Measurements from ENCODE around the gene TIMP3. TPM values are rescaled to one million over a fixed set of nuclear protein-coding genes. Genes with fewer than 3 reads are reported as not detected.

TIMP3 gene
- total RNA-seq, 1 donor from 2014 or later = 266 TPM

DNA sequence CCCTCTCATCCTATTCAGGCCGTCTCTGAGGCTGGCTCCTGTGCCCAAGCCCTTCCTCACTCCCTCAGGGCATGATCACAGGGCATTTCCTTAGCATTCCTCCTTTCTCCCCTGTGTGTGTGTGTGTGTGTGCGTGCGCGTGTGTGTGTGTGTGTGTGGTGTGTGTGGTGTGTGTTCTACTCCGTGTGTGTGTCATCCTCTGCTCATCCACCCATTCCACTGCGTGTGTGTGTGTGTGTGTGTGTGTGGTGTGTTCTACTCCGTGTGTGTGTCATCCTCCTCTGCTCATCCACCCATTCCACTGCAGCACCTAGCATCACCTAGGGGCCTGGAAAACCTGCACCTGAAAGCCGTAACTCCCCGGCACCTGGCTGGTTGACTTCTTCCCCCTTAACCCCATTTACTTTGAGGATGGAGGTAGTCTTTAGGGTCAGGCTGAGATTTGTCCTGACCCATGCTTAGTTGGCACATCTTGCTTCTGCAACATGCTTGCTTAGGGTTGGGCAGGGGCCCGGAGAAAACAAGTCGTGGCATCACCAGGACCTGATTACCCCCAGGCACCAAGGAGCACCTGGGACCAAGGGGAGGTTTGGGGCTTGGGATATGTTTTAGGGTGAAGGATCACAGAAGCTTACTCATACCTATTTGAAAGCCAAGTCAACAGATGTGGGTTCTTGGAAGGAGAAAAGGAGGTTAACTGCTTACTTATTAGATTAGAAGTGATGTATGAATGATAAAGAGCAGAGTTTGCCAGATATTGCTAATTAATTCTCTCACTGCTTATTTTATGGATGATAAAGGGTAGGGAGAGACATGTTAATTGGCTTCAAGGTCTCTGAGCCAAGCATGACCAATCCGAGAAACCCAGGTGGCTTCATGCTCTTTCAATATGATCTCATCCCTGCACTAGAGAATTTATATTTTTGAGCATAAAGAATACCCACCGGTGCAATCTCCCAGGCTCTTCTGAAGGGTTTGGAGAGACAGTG, 18.9 kb downstream of the TIMP3 start:
- intact Hi-C loops (cut with DNase I) = no loop called here
- ATAC-seq (ENCODE audit: poor library complexity) = no peak
- DNase-seq = no peak

DNA sequence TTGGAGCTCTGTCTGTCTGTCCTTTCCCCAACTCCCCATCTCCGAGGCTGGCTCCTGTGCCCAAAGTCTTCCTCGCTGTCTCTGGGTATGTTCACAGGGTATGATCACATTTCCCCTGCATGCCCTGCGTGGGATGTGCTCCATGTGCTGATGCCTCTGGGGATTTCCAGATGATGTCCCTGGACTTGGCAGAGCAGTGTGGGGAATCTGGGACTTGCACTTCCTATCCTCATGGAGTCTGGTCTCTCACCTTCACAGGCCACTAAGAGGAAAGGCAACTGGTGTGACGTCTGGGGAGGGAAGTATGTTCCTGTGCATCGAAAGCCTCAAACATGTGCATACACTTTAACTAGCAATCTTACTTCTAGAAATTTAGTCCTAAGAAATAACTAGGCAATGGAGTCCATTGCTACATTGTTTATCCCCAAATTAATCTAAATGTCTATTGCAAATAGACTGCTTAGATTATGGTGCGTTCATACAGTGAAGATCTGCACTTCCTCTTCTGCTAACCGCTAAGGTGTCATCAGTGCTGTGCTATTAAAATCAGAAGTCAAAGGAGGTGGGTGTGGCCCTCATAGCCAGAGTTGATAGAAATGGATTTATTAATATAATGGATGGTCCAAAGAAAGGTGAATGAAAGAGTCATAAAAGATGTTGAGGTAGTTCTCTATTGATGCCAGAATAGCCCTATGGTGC, 20.8 kb downstream of the TIMP3 start:
- no peak for DNase-seq
- intact Hi-C loops (cut with DNase I) = no loop called here
- no peak for ATAC-seq (ENCODE audit: poor library complexity)

DNA sequence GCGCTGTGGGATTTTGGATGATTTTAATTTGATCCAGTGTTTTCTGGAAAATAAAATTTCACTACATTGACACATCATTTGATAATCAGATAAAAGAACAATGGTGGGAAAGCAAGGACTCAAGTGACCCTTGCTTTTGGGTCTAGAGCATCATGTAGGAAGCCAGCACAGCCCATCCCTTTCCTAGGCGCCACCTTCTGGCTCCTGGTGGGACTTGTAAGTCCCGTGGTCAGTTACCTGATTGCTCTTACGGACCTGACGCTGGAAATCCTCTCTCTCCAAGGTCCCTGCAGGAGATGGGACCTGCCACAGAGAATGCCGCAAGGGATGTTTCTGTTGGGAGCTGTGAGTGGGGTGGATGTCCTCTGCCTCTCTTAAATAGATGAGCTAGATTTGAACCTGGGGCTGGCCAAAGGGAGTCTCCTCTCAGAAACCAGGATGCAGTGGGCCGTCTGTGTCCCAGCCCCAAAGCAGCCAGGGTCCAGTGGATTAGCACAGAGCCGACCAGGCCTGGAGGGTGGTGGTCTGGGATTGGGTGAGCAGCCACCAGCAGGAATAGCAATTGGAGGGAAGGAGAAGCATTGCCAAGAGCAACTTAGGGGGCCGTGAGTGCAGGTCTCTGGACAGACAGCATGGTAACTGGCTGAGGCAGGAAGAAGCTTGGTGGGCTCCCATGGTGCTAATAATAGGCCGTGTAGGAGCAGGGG, 21.7 kb downstream of the TIMP3 start:
- ATAC-seq (ENCODE audit: poor library complexity) = no peak
- intact Hi-C loops (cut with DNase I) = no loop called here
- no peak for DNase-seq

DNA sequence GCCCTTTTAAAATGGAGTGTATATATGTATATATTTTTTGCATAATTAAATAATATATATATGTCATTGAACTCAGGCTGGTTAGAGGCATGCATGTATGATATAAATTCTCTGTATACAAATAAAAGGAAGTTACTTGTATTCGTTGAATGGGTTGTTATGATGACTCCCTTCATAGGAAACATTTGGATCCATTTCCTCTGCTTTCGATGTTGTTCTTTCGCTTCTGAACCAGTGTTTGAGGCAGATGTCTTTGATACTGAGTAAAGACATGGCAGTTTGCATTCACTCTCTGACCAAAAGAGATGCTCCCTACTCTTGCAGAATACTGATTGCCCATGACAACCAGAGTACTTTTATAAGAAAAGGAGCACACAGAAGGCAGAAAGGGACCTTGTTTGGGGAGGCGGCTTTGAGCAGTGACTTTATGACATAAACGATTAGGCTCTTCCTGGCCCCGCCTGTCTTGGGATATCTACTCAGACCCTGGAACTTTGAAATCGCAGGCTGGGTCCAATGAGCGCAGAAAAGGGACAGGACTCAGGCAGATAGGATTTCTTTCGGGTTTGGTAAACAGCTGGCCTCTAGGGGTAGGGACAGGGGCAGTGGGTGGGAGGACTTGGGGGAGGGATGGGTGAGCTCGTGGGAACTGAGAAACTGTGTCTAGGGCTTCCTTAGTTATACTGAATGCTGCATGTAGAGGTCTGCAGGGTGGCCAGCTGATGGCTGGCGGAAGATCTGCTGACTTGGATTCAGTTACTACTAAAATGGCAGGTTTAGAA, 23.2 kb downstream of the TIMP3 start:
- intact Hi-C loops (cut with DNase I) = no loop called here
- DNase-seq (no peak), ATAC-seq (ENCODE audit: poor library complexity) (no peak)

DNA sequence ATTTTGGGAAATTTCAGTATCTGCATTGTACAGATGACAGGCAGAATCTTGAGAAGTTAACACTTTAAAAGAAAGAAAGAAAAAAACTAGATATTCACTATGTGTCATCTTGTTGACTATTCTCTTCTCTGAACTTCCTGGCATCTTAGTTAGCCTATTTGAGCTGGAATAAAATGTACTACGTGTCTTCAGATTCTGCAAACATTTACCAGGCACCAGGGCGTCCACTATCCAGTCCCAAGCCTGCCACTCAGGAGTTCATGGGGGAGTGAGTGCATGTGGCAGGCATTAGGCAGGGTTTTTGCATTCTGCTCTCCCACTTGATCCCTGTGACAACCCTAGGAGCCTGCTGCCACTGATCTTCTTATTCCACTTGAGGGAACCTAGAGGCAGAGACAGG, 25.0 kb downstream of the TIMP3 start:
- DNase-seq (no peak), ATAC-seq (ENCODE audit: poor library complexity) (peak; percentile 39)
- intact Hi-C loops (cut with DNase I) = no loop called here

DNA sequence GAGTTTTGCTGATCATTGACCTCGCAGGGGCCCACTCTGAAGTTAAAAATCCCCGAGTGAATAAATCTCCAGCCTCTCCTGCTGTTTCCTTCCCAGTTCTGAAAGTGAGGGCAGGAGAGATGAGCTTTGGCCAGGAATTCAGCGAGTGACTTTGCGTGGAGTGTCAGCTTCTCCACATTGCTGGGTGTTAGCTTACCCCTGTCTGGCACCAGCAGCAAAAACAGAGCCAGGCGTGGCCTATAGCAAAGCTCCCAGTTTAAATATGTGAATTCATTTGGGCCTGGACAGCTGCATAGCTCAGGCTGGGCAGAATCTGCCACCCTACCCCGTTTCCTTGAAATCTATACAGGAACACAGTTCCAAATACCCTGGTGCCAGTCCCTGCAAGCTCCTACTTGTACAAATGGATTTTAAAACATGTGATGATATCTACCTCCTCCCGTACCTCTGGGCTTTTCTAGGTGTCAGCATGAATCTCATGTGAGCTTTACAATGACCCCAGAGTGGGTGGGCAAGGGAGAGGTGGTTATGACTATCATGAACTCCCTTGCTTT, 25.6 kb downstream of the TIMP3 start:
- intact Hi-C loops (cut with DNase I) = no loop called here
- ATAC-seq (ENCODE audit: poor library complexity) (peak; percentile 44), DNase-seq (no peak)

DNA sequence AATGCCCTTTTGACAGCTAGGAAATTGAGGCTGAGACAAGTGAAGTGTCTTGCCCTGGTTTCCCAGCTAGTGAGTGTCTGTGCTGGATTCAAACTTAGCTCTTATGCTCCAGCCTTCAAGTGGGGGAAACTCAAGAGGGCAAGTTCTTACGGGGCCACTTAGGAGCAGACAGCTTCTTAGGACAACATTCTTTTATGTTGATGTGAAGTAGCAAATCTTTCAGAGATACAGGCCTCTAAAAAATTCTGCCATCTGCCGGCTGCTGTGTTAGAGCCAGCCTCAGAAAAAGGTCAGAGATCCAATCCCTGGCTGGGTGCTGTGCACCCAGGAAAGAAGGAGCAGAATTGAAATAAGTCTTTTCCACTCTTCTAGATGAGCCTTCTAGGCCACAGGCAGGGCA, 26.6 kb downstream of the TIMP3 start:
- no peak for ATAC-seq (ENCODE audit: poor library complexity)
- DNase-seq = no peak
- intact Hi-C loops (cut with DNase I) = no loop called here

DNA sequence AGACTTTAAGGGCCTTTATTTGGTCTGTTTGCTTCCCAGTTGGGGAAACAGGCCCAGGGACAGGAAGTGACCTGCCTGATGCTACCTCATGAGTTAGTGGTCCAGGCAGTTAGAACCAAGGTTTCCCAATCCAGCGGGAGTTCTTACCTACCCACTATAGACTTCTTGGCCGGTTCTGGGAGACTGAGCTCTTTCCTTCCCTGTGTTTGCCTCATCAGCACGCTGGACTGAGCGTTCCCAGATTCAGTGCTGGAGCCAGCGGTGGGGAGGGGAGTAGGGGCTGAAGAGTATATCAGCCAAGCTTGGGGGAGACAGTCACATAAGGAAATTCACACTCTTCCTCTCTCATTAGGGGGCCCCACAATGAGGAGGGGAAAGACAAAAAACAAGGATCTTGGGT, 27.1 kb downstream of the TIMP3 start:
- intact Hi-C loops (cut with DNase I) = no loop called here
- DNase-seq = no peak
- no peak for ATAC-seq (ENCODE audit: poor library complexity)

DNA sequence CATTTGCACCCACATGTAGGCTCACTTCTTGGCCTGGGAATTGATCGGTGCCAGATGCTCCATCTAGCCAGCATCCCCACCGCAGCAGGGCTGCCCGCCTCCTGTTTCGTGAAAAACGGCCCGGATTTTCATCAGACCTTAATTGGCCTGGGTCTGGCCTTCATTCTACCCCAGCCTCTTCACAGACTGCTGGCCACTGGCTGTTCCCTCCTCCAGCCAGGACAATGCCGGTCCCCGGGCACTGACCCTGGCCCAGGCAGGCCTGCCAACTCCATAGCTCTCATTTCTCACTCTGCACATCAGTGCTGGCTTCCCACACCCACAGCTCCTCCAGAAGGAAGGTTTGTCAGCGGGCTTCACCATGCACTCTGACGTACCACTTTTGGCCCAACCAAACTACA, 27.9 kb downstream of the TIMP3 start:
- no peak for DNase-seq
- peak; percentile 2 for ATAC-seq (ENCODE audit: poor library complexity)
- intact Hi-C loops (cut with DNase I) = no loop called here

DNA sequence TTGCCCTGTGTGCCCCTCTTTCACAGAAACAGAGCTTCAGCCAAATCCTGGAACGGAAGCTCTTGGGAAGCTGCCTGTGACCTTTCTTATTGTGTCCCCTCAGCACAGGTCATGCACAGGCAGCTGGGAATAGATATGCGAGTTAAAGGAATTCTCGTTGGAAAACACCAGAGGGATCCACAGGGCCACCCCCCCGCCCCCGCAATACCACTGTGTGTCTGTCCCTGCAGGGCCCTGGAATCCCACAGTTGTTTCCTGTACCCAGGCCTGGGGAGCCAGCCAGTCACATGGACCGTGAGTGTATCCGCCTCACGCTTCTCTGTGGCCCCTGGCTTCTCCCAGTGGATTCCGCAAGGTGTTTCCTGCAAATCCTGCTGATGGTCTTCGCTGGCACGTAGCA, 29.0 kb downstream of the TIMP3 start:
- intact Hi-C loops (cut with DNase I) = no loop called here
- peak; percentile 78 for DNase-seq
- peak; percentile 49 for ATAC-seq (ENCODE audit: poor library complexity)

DNA sequence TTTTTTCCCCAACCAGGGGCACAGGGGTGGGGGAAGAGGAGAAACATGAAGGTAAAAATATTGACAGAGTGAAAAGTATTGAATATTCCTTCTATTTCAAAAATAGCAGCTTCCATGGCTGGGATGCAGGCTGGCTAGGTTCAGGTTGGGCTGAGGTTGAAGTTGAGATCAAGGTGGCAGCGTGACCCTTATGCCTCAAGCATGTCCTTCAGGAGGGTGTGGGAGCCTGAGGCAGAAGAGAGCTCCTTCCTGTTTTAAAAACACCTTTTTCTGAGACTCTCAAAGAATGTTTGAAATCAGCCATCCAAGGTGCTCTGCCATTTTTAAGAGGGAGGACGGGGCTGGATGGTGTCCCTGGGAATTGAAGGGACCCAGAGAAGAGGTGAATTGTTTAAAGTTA, 29.5 kb downstream of the TIMP3 start:
- no peak for DNase-seq
- intact Hi-C loops (cut with DNase I) = no loop called here

DNA sequence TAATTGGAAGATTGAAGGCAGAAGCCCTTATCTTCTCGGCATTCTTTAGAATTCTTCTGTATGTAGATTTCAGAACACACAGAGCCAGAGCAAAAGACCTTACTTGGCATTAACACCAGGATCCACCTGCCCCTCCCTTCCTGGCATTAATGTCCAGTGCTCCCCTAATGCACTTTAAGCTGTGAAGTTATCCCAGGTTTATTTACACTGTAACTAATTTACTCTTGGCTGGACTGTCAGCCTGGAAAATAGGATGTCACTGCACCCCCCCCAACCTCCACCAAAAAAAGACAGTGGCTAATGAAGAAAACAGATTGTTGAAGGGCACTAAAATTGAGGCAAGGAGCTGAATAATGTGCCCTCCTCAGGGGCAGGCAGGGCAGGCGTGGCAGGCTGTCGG, 30.1 kb downstream of the TIMP3 start:
- intact Hi-C loops (cut with DNase I) = no loop called here
- ATAC-seq (ENCODE audit: poor library complexity) (no peak), DNase-seq (no peak)

More for the DNA sequence above, 29.5 kb downstream of the TIMP3 start:
- no peak for ATAC-seq (ENCODE audit: poor library complexity)

DNA sequence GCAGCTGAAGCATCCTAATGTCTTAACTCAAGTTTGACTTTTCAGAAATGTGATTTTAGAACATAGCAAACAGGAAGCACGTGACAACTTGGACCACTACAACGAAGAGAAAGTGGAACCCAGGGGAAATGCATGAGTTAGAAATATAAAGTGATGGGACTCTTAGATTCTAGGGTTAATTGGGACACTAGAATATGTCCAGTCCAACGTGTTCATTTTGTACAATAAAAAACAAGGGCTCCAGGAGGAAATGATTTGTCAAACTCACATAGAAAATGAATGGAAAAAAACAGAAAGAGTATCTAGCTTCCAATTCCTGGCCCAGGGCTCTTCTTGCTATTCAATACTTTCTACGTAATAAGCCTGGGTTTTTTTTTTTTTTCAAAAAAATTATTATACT, 30.7 kb downstream of the TIMP3 start:
- intact Hi-C loops (cut with DNase I) = no loop called here
- ATAC-seq (ENCODE audit: poor library complexity) (no peak), DNase-seq (no peak)

DNA sequence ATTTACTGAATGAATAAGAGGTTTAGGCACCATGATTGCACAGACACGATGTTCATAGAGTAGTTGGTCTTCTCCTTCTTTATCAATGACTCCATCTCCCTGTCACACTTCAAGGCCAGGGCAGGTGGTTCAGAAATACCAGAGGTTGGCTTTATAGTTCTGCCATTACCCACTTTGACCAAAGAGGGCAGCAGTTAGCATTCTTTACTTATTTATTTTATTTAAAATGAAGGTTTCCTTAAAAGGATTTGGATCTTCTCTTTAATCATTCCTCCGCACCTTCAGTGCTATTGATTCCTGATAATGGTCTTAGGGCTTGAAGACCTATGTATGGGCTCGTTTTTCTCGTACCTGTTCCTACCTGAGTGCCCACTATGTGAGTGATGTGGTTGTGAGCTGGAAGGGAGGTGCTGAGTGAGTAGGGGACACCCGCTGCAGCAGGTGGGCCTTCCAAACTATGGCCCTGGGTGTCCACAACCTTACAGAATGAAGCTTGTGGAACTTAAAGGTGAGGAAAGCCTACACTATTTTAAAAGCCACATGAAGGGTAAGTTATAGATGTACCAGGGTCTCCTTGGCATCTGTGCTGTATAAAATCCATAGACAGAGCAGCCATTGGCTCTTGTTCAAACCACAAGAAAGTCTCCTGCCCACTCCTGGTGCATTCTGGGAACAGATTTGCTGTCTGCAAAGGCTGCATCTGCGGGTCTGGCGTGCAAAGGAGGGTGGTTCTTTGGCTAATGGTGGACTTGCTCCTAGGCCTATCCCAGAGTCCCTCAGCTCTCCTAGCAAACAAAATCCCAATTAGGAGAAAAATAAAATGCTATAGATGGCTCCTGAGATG, 35.0 kb downstream of the TIMP3 start:
- DNase-seq (no peak), ATAC-seq (ENCODE audit: poor library complexity) (no peak)
- intact Hi-C loops (cut with DNase I) = no loop called here

DNA sequence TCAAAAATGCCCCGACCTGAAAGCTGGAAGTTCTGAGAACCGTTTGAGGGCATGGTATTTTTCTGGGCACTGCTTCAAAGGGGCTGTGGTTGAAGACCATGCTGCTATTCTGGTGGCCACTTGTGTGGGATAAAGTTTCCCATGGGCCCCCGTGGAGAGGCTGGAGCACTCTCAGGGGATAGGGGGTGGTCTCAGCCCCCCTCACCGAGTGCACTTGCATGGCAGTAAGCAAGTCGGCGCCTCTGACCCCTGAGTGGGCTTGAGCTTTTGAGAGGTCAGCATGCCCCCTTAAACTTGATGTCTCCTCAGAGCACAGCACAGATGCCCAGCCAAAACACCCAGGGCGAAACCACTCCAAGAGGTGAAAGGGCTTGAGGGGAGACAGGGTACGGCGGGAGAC, 35.6 kb downstream of the TIMP3 start:
- DNase-seq (no peak), ATAC-seq (ENCODE audit: poor library complexity) (no peak)
- intact Hi-C loops (cut with DNase I) = no loop called here

DNA sequence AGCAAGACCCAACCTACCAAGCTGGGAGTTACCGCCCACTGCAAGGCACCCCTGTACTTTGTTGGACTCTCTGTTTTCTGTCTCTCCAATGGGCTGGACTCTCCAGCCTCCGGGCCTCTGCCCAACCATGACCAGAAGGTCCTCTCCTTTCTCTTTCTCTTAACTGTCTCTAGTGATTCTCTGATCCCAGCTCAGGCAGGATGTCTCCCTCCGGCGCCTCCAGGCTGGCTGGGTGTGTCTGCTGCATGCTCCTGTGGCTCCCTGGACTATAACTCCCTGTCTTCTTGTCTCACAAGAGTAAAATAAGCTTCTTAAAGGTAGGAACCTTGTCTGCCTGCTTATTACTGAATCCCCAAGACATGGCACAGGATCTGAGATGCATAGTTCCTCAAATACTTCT, 36.3 kb downstream of the TIMP3 start:
- ATAC-seq (ENCODE audit: poor library complexity) = no peak
- intact Hi-C loops (cut with DNase I) = no loop called here
- DNase-seq = no peak

DNA sequence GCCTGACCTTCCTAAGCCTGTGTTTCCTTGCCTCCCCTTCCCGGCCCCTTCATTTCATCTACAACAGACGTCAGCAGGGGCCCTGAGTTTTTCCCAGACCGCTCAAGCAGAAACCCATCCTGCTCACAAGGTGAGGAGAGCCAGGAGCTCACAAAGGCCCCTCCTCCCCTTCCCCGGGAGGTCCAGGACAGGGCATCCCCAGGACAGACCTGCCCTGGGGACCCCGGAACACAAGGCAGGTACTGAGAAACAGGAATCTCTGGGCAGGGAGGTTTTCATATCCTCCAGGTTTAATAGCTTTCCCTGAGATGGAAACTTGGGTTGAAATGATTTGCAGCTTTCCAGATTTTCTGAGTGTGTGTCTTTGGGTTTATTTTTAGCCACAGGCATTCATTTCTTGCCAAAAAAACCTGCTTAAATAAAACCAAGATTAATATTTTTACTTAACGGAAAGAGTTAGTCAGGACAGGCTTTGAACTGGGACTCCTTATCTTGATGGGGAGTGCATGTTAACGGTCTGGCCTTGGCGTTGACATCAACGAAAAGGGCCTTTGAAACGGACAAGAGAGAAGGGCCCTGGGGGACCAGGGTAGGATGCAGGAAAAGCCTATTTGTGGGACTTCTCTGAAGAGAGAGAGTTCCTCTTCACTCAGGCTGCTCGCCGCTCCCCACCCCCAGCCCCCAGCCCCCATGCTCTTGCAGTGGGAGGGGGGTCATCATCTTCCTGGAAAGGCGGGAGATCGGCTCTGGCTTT, 38.5 kb downstream of the TIMP3 start:
- ATAC-seq (ENCODE audit: poor library complexity) (peak; percentile 16), DNase-seq (no peak)
- intact Hi-C loops (cut with DNase I) = loop anchor here (5.0 kb wide), 1 partner anchor 33 kb away; no protein-coding TSS in a partner anchor
